Measurements from ENCODE around the gene NAGK.
A peak's percentile ranks its signal among the peaks of the same experiment; 100 is the strongest.
"Not testable (repeated sequence)": the region's sequence is repeated elsewhere in the genome, so short reads cannot be mapped to it uniquely, and the experiment has no call there.

NAGK gene

DNA sequence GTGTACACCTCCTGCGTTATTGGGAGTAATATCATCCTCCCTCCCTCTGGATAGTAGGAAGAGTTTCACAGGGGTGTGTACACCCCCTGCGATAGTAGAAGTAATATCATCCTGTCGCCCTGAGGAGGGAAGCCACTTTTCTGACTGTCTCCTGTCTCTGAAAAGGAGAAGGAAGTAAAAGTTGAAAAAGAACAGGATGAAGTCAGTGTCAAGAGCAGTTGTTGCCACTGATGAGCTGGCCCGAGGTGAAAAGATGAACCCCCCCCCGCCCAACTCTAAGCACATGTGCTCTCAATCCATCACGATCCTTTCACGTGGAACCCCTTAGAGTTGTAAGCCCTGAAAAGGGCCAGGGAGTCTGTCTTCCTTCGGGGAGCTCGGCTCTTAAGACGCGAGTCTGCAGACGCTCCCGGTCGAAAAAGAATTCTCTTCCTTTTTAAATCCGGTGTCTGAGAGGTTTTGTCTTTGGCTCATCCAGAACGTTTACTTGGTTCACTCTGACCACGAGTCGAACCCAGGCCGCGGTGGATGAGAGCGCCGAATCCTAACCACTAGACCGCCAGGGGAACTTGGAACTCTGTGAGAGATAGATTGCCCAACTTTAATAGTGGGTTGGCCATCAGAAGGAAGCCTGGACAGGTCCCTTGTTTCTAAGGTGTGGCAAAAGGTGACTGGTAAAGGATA is 22.4 kb upstream of the NAGK start:
- no peak overlapping the region for H3K4me3 ChIP-seq (ENCODE audit: low read length)
- no peak for DNase-seq (ENCODE audit: low read depth)
- TF ChIP-seq, protein P1, sequence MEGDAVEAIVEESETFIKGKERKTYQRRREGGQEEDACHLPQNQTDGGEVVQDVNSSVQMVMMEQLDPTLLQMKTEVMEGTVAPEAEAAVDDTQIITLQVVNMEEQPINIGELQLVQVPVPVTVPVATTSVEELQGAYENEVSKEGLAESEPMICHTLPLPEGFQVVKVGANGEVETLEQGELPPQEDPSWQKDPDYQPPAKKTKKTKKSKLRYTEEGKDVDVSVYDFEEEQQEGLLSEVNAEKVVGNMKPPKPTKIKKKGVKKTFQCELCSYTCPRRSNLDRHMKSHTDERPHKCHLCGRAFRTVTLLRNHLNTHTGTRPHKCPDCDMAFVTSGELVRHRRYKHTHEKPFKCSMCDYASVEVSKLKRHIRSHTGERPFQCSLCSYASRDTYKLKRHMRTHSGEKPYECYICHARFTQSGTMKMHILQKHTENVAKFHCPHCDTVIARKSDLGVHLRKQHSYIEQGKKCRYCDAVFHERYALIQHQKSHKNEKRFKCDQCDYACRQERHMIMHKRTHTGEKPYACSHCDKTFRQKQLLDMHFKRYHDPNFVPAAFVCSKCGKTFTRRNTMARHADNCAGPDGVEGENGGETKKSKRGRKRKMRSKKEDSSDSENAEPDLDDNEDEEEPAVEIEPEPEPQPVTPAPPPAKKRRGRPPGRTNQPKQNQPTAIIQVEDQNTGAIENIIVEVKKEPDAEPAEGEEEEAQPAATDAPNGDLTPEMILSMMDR (IDR thresholded peaks at IDR 0.05; ENCODE audit: insufficient read depth, low read depth, low read length, missing control alignments): no peak

DNA sequence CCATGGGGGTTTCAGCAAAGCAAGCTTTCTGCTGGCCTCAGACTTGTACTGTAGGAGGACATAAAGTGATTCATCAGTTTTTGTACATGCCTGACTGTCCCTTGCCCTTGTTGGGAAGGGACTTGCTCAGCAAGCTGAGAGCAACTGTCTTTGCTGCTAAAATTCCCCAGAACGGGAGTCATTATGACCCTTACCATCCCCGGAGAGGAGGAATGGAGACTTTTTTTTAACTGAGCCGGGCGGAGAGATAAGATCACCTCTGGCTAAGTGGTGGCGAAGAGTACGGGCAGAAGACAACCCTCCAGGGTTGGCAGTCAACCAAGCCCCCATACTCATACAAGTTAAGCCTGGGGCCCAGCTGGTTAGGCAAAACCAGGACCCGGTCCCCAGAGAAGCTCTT is 20.4 kb upstream of the NAGK start:
- no peak for DNase-seq (ENCODE audit: low read depth)
- TF ChIP-seq, protein P1 (IDR thresholded peaks at IDR 0.05; ENCODE audit: insufficient read depth, low read depth, low read length, missing control alignments): no peak
- no peak overlapping the region for H3K4me3 ChIP-seq (ENCODE audit: low read length)

DNA sequence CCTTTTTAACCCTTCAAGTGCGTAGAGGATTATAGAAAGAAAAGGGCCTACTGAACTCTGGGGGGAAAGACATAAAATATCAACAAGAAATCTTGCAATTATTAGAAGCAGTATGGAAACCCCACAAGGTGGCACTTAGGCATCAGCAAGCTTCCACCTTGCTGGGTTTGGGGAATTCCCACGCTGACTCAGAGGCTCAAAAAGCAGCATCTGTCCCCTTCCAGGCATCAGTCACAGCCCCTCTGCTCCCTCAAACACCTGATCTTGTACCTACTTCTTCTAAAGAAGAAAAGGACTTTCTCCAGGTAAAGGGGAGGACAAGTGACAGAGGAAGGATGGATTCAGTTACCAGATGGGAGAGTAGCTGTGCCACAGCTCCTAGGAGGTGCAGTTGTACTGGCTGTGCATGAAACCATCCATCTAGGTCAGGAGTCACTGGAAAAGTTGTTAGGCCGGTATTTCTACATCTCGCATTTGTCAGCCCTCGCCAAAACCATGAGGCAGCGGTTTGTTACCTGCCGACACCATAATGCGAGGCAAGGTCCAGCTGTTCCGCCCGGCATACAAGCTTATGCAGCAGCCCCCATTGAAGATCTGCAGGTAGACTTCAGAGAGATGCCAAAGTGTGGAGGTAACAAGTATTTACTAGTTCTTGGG is 18.6 kb upstream of the NAGK start:
- peak; percentile 86 for DNase-seq (ENCODE audit: low read depth)
- H3K4me3 ChIP-seq (ENCODE audit: low read length): peak overlapping the region; percentile 5
- TF ChIP-seq, protein P1 (IDR thresholded peaks at IDR 0.05; ENCODE audit: insufficient read depth, low read depth, low read length, missing control alignments): peak; percentile 48

DNA sequence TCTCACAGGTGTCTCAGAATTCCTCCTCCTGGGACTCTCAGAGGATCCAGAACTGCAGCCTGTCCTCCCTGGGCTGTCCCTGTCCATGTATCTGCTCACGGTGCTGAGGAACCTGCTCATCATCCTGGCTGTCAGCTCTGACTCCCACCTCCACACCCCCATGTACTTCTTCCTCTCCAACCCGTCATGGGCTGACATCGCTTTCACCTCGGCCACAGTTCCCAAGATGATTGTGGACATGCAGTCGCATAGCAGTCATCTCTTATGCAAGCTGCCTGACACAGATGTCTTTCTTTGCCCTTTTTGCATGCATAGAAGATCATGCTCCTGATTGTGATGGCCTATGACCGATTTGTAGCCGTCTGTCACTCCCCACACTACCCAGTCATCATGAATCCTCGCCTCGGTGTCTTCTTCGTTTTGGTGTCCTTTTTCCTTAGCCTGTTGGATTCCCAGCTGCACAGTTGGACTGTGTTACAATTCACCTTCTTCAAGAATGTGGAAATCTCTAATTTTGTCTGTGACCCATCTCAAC is 13.2 kb upstream of the NAGK start:
- not testable (repeated sequence) for H3K4me3 ChIP-seq (ENCODE audit: low read length); DNase-seq (ENCODE audit: low read depth)

DNA sequence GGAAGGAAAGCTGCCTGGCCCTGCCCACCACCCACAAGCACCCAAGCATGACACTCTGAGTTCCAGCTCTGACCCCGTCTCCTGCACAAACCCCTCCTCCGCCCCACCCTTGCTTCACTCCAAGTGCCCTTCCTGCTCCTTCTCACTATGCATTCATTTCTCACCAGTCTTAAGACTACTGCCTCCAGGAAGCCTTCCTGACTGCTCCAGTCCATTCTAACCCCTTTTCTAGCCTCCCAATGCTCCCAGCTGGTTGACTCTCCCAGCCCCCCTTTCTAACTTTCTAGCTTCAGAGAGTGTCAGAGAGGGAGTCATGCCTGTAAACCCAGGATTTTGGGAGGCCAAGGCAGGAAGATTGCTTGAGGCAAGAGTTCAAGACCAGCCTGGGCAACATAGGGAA is 8.2 kb upstream of the NAGK start:
- no peak overlapping the region for H3K4me3 ChIP-seq (ENCODE audit: low read length)
- no peak for DNase-seq (ENCODE audit: low read depth)
- TF ChIP-seq, protein P1 (IDR thresholded peaks at IDR 0.05; ENCODE audit: insufficient read depth, low read depth, low read length, missing control alignments): no peak

DNA sequence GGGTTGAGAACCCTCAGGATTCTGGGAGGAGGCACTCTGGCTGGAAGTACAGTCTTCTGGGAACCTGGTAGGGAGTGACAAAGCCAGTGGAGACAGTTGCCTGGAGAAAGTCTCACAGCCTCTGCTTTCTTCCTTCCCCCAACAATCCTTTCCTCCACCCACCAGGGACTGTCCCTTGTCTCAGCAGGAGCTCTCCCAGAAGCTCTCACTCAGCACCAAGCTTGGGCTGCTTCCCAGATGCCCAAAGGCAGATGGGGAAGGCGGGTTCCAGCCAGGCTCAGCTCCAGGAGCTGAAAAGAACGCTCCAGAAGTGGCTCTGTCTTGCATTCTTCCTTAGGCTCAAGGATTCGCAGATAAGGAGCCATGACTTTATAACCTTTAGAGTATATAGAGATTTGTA is 7.6 kb upstream of the NAGK start:
- no peak for DNase-seq (ENCODE audit: low read depth)
- TF ChIP-seq, protein P1 (IDR thresholded peaks at IDR 0.05; ENCODE audit: insufficient read depth, low read depth, low read length, missing control alignments): no peak
- H3K4me3 ChIP-seq (ENCODE audit: low read length): no peak overlapping the region

DNA sequence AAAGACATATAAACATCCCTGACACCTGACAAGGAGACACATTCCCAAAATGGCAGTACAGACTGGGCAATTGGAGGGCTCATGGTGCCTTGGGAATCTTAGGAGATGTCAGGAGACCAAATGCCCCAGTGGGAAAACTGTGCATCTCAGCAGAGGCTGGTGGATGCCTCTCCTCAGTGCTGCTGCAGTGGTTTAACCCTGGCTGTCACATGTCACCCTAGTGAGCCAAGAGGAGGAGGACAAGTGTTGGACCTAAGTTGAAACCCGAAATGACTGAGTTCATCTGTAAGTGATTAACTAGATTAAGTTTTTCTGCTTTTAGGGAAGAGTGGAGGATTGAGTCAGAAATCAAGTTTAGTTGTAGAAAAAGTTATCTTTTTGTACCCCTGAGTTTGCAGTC is 5.2 kb upstream of the NAGK start:
- H3K4me3 ChIP-seq (ENCODE audit: low read length): no peak overlapping the region
- DNase-seq (ENCODE audit: low read depth): no peak
- TF ChIP-seq, protein P1 (IDR thresholded peaks at IDR 0.05; ENCODE audit: insufficient read depth, low read depth, low read length, missing control alignments): no peak

Measured in epithelial cell of esophagus (primary cell).